ENCODE measurements around the gene SF3B6. TPM values are rescaled to one million over a fixed set of nuclear protein-coding genes. Genes with fewer than 3 reads are reported as not detected.

The SF3B6 gene
- total and polyA plus RNA-seq, 2 of the 4 experiments (the other 2 are of a cell fraction), result 143 to 191 TPM

DNA sequence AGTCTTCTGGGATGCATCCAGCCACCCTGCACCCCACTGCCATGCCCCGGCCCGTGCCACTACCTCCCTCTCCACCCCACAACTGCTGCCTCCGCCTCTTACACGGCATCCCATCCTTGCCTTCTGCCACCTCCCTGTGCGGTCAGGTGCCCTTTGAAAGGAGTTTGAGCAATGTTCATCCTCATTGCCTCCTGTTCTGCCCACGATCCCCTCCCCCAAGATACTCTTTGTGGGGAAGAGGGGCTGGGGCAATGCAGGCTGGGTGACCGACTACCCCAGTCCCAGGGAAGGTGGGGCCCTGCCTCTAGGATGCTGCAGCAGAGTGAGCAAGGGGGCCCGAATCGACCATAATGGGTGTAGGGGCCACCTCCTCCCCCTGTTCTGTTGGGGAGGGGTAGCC is 57.9 kb downstream of the SF3B6 start:
- Histone ChIP-seq H4K91ac (ENCODE audit: insufficient read depth, low read depth, low read length) (no peak overlapping the region), H3K9me3 (ENCODE audit: control insufficient read depth, insufficient read depth, low read length) (no peaks in the 10 kb centered on the region), H3K4me2 (ENCODE audit: low read depth, low read length) (no peak overlapping the region), H2BK5ac (ENCODE audit: low read depth, low read length, poor library complexity, severe bottlenecking) (no peak overlapping the region), H2BK15ac (ENCODE audit: low read depth, low read length) (no peak overlapping the region), H3K4ac (ENCODE audit: low read depth, low read length) (no peak overlapping the region), H3K9me1 (ENCODE audit: insufficient read depth, low read length) (peaks cover 16% of the 10 kb centered on the region; the same call in 1 of the 2 replicates), H3K4me1 (ENCODE audit: control insufficient read depth, insufficient read depth, low read length) (peaks cover 10% of the 10 kb centered on the region), H3K27me3 (ENCODE audit: control insufficient read depth, insufficient read depth, low read length) (no peaks in the 10 kb centered on the region), H4K8ac (ENCODE audit: low read depth in 2 of 2, low read length in 2 of 2) (no peak overlapping the region), H2BK20ac (ENCODE audit: low read depth, low read length) (no peak overlapping the region), H2AK5ac (ENCODE audit: low read depth, low read length) (peak overlapping the region; percentile 21; the same call in 1 of the 2 replicates), H3K79me1 (ENCODE audit: low read depth in 1 of 2, low read length in 2 of 2) (peaks cover 0 to 3% of the 10 kb centered on the region in 2 experiments; a peak in 1 of 4 replicates), H4K20me1 (ENCODE audit: insufficient read depth, low read length) (no peaks in the 10 kb centered on the region), H3K27ac (ENCODE audit: insufficient read depth, low read length) (no peak overlapping the region), H4K5ac (ENCODE audit: low read depth, low read length) (no peak overlapping the region), H3K9ac (ENCODE audit: low read depth, low read length) (no peak overlapping the region), H3K18ac (ENCODE audit: low read depth, low read length) (no peak overlapping the region), H3K56ac (ENCODE audit: extremely low read depth, insufficient read depth, low read length) (no peak overlapping the region), H2AFZ (replicated peaks; ENCODE audit: low read length, poor library complexity) (no peak overlapping the region), H3K23ac (ENCODE audit: low read depth, low read length) (no peak overlapping the region), H3K14ac (replicated peaks; ENCODE audit: low read depth, low read length) (no peak overlapping the region), H2BK120ac (ENCODE audit: low read depth, low read length) (no peak overlapping the region; the same call in 1 of the 2 replicates), H2AK9ac (replicated peaks; ENCODE audit: low read depth, low read length, poor library complexity) (no peak overlapping the region), H3K4me3 (ENCODE audit: insufficient read depth, low read depth, low read length) (no peak overlapping the region), H3K36me3 (ENCODE audit: control insufficient read depth, insufficient read depth, low read length) (peaks cover 4% of the 10 kb centered on the region)
- intact Hi-C loops (cut with micrococcal nuclease) (no loop called here), dilution Hi-C loops (cut with HindIII; ENCODE audit: low sequenced_read_pairs, unreplicated experiment) (no loop called here), in situ Hi-C loops (cut with MboI; ENCODE audit: low sequenced_read_pairs) (no loop called here)
- CTCF ChIA-PET, result no interaction called here
- no TSS peak for BruUV-seq (replicated peaks)
- WGBS, 2 experiments (ENCODE audit: extremely low coverage in 2 of 2, insufficient read length in 1 of 2), result 80% methylated on average over 2 of the region's 9 CpGs; no CpG with 5 or more reads in 1 of the 2 experiments
- no peak for ATAC-seq (ENCODE audit: low read depth)
- TF ChIP-seq, protein P1, sequence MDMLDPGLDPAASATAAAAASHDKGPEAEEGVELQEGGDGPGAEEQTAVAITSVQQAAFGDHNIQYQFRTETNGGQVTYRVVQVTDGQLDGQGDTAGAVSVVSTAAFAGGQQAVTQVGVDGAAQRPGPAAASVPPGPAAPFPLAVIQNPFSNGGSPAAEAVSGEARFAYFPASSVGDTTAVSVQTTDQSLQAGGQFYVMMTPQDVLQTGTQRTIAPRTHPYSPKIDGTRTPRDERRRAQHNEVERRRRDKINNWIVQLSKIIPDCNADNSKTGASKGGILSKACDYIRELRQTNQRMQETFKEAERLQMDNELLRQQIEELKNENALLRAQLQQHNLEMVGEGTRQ (IDR thresholded peaks at IDR 0.05; ENCODE audit: low read depth, low read length), result no peak
- TF ChIP-seq NFE2L2 (IDR thresholded peaks at IDR 0.05; ENCODE audit: low read depth, low read length) (no peak), RAD21 (IDR thresholded peaks at IDR 0.05; ENCODE audit: low read length) (no peak), CEBPB (IDR thresholded peaks at IDR 0.05; ENCODE audit: low read depth, low read length) (no peak), BHLHE40 (IDR thresholded peaks at IDR 0.05; ENCODE audit: low read depth, low read length) (no peak), MAFK (IDR thresholded peaks at IDR 0.05; ENCODE audit: low read depth, low read length) (no peak), MAZ (IDR thresholded peaks at IDR 0.05; ENCODE audit: borderline replicate concordance, low read depth, low read length) (no peak), RFX5 (IDR thresholded peaks at IDR 0.05; ENCODE audit: low read depth, low read length) (no peak), SMC3 (IDR thresholded peaks at IDR 0.05; ENCODE audit: low read depth, low read length) (no peak), CHD1 (IDR thresholded peaks at IDR 0.05; ENCODE audit: low read depth, low read length) (no peak), MXI1 (IDR thresholded peaks at IDR 0.05; ENCODE audit: borderline replicate concordance, low read depth, low read length) (no peak), RCOR1 (IDR thresholded peaks at IDR 0.05; ENCODE audit: insufficient replicate concordance, low read length) (no peak), FOS (IDR thresholded peaks at IDR 0.05; ENCODE audit: low read depth, low read length) (no peak), POLR2A (IDR thresholded peaks at IDR 0.05; ENCODE audit: low read depth, low read length) (no peak), CTCF (conservative IDR thresholded peaks at IDR 0.05; ENCODE audit: low read depth, low read length) (no peak)
- TF ChIP-seq, protein P2, sequence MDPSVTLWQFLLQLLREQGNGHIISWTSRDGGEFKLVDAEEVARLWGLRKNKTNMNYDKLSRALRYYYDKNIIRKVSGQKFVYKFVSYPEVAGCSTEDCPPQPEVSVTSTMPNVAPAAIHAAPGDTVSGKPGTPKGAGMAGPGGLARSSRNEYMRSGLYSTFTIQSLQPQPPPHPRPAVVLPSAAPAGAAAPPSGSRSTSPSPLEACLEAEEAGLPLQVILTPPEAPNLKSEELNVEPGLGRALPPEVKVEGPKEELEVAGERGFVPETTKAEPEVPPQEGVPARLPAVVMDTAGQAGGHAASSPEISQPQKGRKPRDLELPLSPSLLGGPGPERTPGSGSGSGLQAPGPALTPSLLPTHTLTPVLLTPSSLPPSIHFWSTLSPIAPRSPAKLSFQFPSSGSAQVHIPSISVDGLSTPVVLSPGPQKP (IDR thresholded peaks at IDR 0.05; ENCODE audit: borderline replicate concordance, low read depth, low read length), result no peak
- no peak for DNase-seq
- POLR2A ChIA-PET (ENCODE audit: unreplicated experiment), result no interaction called here
